ENCODE results near the gene MTM1. TPM values are rescaled to one million over a fixed set of nuclear protein-coding genes. Genes with fewer than 3 reads are reported as not detected.

The MTM1 gene
- total and polyA plus RNA-seq, 2 experiments from 2014 or later = 3.2 to 8.7 TPM

- TF ChIP-seq ETS1 (IDR thresholded peaks at IDR 0.05) = no peak
- TF ChIP-seq EZH2phosphoT487 (IDR thresholded peaks at IDR 0.05; ENCODE audit: unreplicated experiment) = no peak
- no peak for TF ChIP-seq STAT1 (IDR thresholded peaks at IDR 0.05; ENCODE audit: unreplicated experiment)
- TF ChIP-seq ZNF331 (CRISPR knock-in tag; IDR thresholded peaks at IDR 0.05; ENCODE audit: low read depth) = no peak
- TF ChIP-seq EZH2 (IDR thresholded peaks at IDR 0.05; ENCODE audit: low read depth, unreplicated experiment) = no peak
- TF ChIP-seq CTCF (conservative IDR thresholded peaks at IDR 0.05; ENCODE audit: low read depth in 2 of 2) = no peak
- no peak for TF ChIP-seq POLR2AphosphoS5 (IDR thresholded peaks at IDR 0.05; ENCODE audit: low read depth)
- no peak for TF ChIP-seq JUNB (IDR thresholded peaks at IDR 0.05; ENCODE audit: unreplicated experiment)
- TF ChIP-seq REST (IDR thresholded peaks at IDR 0.05; ENCODE audit: unreplicated experiment) = no peak
- no peak for TF ChIP-seq CREB1 (CRISPR knock-in tag; IDR thresholded peaks at IDR 0.05; ENCODE audit: low read depth)
- TF ChIP-seq NANOG (IDR thresholded peaks at IDR 0.05; ENCODE audit: borderline replicate concordance) = no peak
Measured at GRCh38 chrX:150696866-150697265, 128.4 kb downstream of the MTM1 start (continued).

- no peaks in the 10 kb centered on the region for H3K36me3 Mint-ChIP-seq (ENCODE audit: low read depth)
- H3K4me2 ChIP-seq = no peak overlapping the region
- TF ChIP-seq CREB1 (CRISPR knock-in tag; IDR thresholded peaks at IDR 0.05; ENCODE audit: low read depth) (no peak), REST (IDR thresholded peaks at IDR 0.05; ENCODE audit: unreplicated experiment) (no peak), CTCF (conservative IDR thresholded peaks at IDR 0.05; ENCODE audit: low read depth in 2 of 2) (no peak), NANOG (IDR thresholded peaks at IDR 0.05; ENCODE audit: borderline replicate concordance) (no peak), JUNB (IDR thresholded peaks at IDR 0.05; ENCODE audit: unreplicated experiment) (no peak), POLR2AphosphoS5 (IDR thresholded peaks at IDR 0.05; ENCODE audit: low read depth) (no peak), EZH2phosphoT487 (IDR thresholded peaks at IDR 0.05; ENCODE audit: unreplicated experiment) (no peak), STAT1 (IDR thresholded peaks at IDR 0.05; ENCODE audit: unreplicated experiment) (no peak), EZH2 (IDR thresholded peaks at IDR 0.05; ENCODE audit: low read depth, unreplicated experiment) (no peak), ZNF331 (CRISPR knock-in tag; IDR thresholded peaks at IDR 0.05; ENCODE audit: low read depth) (no peak)
Measured at GRCh38 chrX:150697641-150698040, 129.2 kb downstream of the MTM1 start.

More at GRCh38 chrX:150697641-150698040, 129.2 kb downstream of the MTM1 start:
- H4K20me1 ChIP-seq (replicated peaks; ENCODE audit: insufficient read depth) = no peaks in the 10 kb centered on the region
- H3K79me2 ChIP-seq (replicated peaks; ENCODE audit: insufficient read depth) = peaks cover 11% of the 10 kb centered on the region; the same call in 1 of the 2 replicates
- H3K9me2 ChIP-seq (ENCODE audit: insufficient read depth) = no peaks in the 10 kb centered on the region
- Mint-ChIP-seq H3K27ac (no peak overlapping the region), H3K9me3 (no peaks in the 10 kb centered on the region), H3K27me3 (ENCODE audit: insufficient read depth, low read depth, poor library complexity) (peaks cover under 1% of the 10 kb centered on the region), H3K4me1 (peaks cover 15% of the 10 kb centered on the region), H3K4me3 (no peak overlapping the region)
- H3K27ac ChIP-seq (ENCODE audit: low read depth) = no peak overlapping the region
- no peak for DNase-seq (ENCODE audit: low spot score)
- H3K36me3 ChIP-seq (ENCODE audit: insufficient read depth) = no peaks in the 10 kb centered on the region
- no peak overlapping the region for H2AFZ ChIP-seq
- H3F3A ChIP-seq (replicated peaks; ENCODE audit: low read depth) = no peaks in the 10 kb centered on the region
- no peaks in the 10 kb centered on the region for H3K27me3 ChIP-seq (ENCODE audit: insufficient read depth)
- H3K4me3 ChIP-seq = no peak overlapping the region
- no peak for ATAC-seq
- peaks cover 8% of the 10 kb centered on the region for H3K4me1 ChIP-seq (ENCODE audit: insufficient read depth)
